Colonic mucosa (tissue), 4 donors: Measurements from ENCODE around the gene PARD3B. TPM values are rescaled to one million over a fixed set of nuclear protein-coding genes. Genes with fewer than 3 reads are reported as not detected.
A peak's percentile ranks its signal among the peaks of the same experiment; 100 is the strongest.

Experiments
- DNase-seq: peaks from one replicate; pipeline ENCODE4 v3.0.0-alpha.2; 2020
- H3K27ac ChIP-seq: fragments of 200-600 bp; one replicate; pipeline ENCODE4 v1.8.0; 2021
- H3K27me3 ChIP-seq: fragments of 200-600 bp; one replicate; pipeline ENCODE4 v1.8.0; 2021
- H3K36me3 ChIP-seq: fragments of 200-600 bp; one replicate; pipeline ENCODE4 v1.8.0; 2021
- H3K4me1 ChIP-seq: fragments of 200-600 bp; one replicate; pipeline ENCODE4 v1.8.0; 2021; ENCODE audit warnings: mild to moderate bottlenecking
- H3K4me3 ChIP-seq: fragments of 200-600 bp; one replicate; pipeline ENCODE4 v1.8.0; 2021
- H3K9ac ChIP-seq, 2 donors: one replicate each; pipeline ENCODE4 v1.7.0; 2013; ENCODE audit warnings: control low read depth in 2 of 2, low read depth in 2 of 2, low read length in 2 of 2
- H3K9me3 ChIP-seq: fragments of 200-600 bp; one replicate; pipeline ENCODE4 v1.8.0; 2021
- intact Hi-C: fragments of 100-400 bp; cut with DNase I; formaldehyde crosslinking; loops from one replicate; pipeline ENCODE4 v1.14.1; 2022
- total RNA-seq, 2 donors: library from RNA; stranded (reverse); fragmentation: NEBNext Ultra II Directional in 1 of 2; extraction: Animal tissue kit (Norgen Biotek cat#: 25700) in 1 of 2; gene quantifications; one replicate each; pipeline ENCODE4 v1.2.1, GENCODE V29; 2021
- TF ChIP-seq, protein P1 (sequence below): fragments of 200-600 bp; IDR thresholded peaks from one replicate; pipeline ENCODE4 v1.8.0; 2022; ENCODE audit warnings: antibody characterized with exemption, mild to moderate bottlenecking
- donor health status: healthy.
- donor health status: DM: no; HTN: no; CAD: no.
- donor health status: DM: no; HTN: no; CAD: no.

PARD3B gene
- total RNA-seq, 2 donors from 2014 or later, result 20.0 to 24.2 TPM

DNA sequence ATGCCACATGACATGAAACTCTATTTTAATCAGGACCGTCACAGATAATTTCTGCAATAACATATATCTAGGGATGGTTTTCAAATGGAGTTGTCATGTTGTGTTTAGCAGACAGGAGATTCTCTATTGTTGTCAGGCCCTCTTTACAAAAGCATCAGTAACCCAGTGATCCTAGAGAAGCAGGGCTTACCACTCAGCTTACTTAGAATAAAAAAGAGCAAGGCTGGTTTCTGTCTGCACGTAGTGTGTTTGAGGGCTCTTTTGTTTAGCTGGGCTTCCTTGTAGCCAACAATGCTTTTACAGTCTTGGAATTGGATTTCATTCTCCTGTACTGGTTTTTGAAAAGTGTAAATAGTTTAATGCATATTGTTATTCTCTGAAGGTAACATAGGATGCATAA, 926.5 kb downstream of the PARD3B start:
- no peaks in the 10 kb centered on the region for H3K9me3 ChIP-seq
- no peak overlapping the region for H3K9ac ChIP-seq
- H3K36me3 ChIP-seq, result no peaks in the 10 kb centered on the region
- DNase-seq, result no peak
- H3K4me1 ChIP-seq, result no peaks in the 10 kb centered on the region
- no peak overlapping the region for H3K27ac ChIP-seq
- TF ChIP-seq, protein P1, sequence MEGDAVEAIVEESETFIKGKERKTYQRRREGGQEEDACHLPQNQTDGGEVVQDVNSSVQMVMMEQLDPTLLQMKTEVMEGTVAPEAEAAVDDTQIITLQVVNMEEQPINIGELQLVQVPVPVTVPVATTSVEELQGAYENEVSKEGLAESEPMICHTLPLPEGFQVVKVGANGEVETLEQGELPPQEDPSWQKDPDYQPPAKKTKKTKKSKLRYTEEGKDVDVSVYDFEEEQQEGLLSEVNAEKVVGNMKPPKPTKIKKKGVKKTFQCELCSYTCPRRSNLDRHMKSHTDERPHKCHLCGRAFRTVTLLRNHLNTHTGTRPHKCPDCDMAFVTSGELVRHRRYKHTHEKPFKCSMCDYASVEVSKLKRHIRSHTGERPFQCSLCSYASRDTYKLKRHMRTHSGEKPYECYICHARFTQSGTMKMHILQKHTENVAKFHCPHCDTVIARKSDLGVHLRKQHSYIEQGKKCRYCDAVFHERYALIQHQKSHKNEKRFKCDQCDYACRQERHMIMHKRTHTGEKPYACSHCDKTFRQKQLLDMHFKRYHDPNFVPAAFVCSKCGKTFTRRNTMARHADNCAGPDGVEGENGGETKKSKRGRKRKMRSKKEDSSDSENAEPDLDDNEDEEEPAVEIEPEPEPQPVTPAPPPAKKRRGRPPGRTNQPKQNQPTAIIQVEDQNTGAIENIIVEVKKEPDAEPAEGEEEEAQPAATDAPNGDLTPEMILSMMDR, result no peak
- intact Hi-C loops, result no loop called here
- no peaks in the 10 kb centered on the region for H3K27me3 ChIP-seq
- H3K4me3 ChIP-seq, result no peak overlapping the region

GRCh38 chr2:205473791-205474190, 928.5 kb downstream of the PARD3B start:
- no peak overlapping the region for H3K27ac ChIP-seq
- H3K36me3 ChIP-seq, result no peaks in the 10 kb centered on the region
- no peak for DNase-seq
- H3K4me1 ChIP-seq, result no peaks in the 10 kb centered on the region
- intact Hi-C loops, result no loop called here
- H3K9ac ChIP-seq, result no peak overlapping the region
- TF ChIP-seq, protein P1, result no peak
- no peaks in the 10 kb centered on the region for H3K9me3 ChIP-seq
- H3K27me3 ChIP-seq, result no peaks in the 10 kb centered on the region
- no peak overlapping the region for H3K4me3 ChIP-seq

GRCh38 chr2:205474741-205475415, 929.6 kb downstream of the PARD3B start:
- intact Hi-C loops, result no loop called here

GRCh38 chr2:205475416-205475768, 930.1 kb downstream of the PARD3B start:
- H3K4me3 ChIP-seq, result no peak overlapping the region
- H3K27me3 ChIP-seq, result no peaks in the 10 kb centered on the region
- intact Hi-C loops, result no loop called here
- H3K9me3 ChIP-seq, result no peaks in the 10 kb centered on the region
- H3K9ac ChIP-seq, result no peak overlapping the region
- DNase-seq, result no peak
- TF ChIP-seq, protein P1, result no peak
- no peaks in the 10 kb centered on the region for H3K36me3 ChIP-seq
- no peaks in the 10 kb centered on the region for H3K4me1 ChIP-seq
- no peak overlapping the region for H3K27ac ChIP-seq

More at GRCh38 chr2:205474741-205475415, 929.6 kb downstream of the PARD3B start:
- H3K36me3 ChIP-seq, result no peaks in the 10 kb centered on the region
- no peaks in the 10 kb centered on the region for H3K9me3 ChIP-seq
- H3K27me3 ChIP-seq, result no peaks in the 10 kb centered on the region
- no peak overlapping the region for H3K4me3 ChIP-seq
- DNase-seq, result no peak
- H3K4me1 ChIP-seq, result no peaks in the 10 kb centered on the region
- H3K9ac ChIP-seq, result no peak overlapping the region
- TF ChIP-seq, protein P1, result no peak
- H3K27ac ChIP-seq, result no peak overlapping the region

DNA sequence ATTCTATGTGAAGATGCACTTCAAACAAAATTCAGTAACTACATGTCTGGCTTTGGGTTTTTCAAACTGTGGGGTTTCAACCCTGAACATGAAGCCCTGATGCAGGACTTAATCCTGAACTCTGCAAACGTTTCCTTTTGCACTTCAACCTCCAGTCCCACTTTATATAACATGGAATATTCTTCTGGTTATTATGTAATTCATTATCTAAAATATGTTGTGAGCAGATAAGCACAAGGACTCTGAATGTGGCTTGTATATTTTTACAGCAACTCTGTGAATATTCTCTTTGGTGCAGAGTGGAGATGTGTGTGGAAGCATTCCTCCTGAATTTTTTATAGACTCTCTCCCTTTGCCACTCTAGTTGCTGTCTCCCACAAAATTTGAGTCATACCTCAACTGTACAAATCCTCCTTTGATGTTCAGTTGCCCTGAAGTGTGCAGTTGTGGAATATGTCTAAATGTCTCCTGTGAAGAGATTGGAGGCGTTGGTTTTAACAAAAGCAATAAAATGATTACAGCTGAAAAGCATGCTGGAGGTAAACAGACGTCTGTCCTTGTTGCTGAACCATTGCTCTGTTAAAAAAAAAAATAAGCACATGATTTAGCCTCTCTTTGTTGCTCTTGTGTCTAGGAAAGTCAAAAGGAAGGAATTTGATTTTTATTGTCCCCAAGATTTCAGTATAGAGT, 931.9 kb downstream of the PARD3B start:
- Histone ChIP-seq H3K27ac (no peak overlapping the region), H3K27me3 (no peaks in the 10 kb centered on the region), H3K9me3 (no peaks in the 10 kb centered on the region), H3K4me1 (no peaks in the 10 kb centered on the region), H3K4me3 (no peak overlapping the region), H3K9ac (peak overlapping the region in 1 of 2 donors; percentile 16), H3K36me3 (no peaks in the 10 kb centered on the region)
- no peak for DNase-seq
- intact Hi-C loops, result no loop called here
- TF ChIP-seq, protein P1, result no peak
